WI38 (cell line): ENCODE results near the gene CFAP141.
"Not testable (repeated sequence)": the region's sequence is repeated elsewhere in the genome, so short reads cannot be mapped to it uniquely, and the experiment has no call there.

Experiments used
- H3K4me3 ChIP-seq: 2 replicates; pipeline ENCODE4 v1.5.1; 2011; ENCODE audit warnings: low read depth, mild to moderate bottlenecking, control low read depth, low read length
- TF ChIP-seq, protein P1 (sequence below): IDR thresholded peaks from 2 replicates; pipeline ENCODE4 v1.5.1; 2012; ENCODE audit warnings: low read depth, mild to moderate bottlenecking, control low read depth, low read length

Gene CFAP141

DNA sequence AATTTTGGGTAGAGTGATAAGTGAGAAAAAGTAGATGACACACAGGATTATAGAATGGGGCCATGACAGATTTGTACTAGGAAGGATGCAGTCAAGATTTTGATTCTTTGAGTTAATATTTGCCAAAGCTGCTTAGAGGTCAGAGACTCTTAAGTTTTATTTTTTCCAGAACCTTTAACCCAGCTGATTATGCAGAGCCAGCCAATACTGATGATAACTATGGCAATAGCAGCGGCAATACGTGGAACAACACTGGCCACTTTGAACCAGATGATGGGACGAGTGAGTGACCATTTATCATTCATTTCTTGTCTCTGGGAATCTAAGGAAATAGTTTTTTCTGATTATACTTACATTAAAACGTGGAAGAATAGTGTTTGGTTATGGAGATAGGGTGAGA is 30.7 kb upstream of the CFAP141 start:
- H3K4me3 ChIP-seq = no peak overlapping the region
- TF ChIP-seq, protein P1, sequence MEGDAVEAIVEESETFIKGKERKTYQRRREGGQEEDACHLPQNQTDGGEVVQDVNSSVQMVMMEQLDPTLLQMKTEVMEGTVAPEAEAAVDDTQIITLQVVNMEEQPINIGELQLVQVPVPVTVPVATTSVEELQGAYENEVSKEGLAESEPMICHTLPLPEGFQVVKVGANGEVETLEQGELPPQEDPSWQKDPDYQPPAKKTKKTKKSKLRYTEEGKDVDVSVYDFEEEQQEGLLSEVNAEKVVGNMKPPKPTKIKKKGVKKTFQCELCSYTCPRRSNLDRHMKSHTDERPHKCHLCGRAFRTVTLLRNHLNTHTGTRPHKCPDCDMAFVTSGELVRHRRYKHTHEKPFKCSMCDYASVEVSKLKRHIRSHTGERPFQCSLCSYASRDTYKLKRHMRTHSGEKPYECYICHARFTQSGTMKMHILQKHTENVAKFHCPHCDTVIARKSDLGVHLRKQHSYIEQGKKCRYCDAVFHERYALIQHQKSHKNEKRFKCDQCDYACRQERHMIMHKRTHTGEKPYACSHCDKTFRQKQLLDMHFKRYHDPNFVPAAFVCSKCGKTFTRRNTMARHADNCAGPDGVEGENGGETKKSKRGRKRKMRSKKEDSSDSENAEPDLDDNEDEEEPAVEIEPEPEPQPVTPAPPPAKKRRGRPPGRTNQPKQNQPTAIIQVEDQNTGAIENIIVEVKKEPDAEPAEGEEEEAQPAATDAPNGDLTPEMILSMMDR = no peak

DNA sequence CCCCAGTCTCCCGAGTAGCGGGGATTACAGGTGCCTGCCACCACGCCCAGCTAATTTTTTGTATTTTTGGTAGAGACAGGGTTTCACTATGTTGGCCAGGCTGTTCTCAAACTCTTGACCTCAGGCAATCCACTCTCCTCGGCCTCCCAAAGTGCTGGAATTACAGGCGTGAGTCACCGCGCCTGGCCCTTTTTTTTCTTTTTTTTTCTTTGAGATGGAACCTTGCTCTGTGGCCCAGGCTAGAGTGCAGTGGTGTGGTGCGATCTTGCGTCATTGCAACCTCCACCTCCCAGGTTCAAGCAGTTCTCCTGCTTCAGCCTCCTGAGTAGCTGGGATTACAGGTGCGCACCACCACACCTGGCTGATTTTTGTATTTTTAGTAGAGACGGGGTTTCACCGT is 27.0 kb upstream of the CFAP141 start:
- H3K4me3 ChIP-seq = not testable (repeated sequence)

- H3K4me3 ChIP-seq = not testable (repeated sequence)
Observed at GRCh38 chr1:154231112-154231511, 25.0 kb upstream of the CFAP141 start.

DNA sequence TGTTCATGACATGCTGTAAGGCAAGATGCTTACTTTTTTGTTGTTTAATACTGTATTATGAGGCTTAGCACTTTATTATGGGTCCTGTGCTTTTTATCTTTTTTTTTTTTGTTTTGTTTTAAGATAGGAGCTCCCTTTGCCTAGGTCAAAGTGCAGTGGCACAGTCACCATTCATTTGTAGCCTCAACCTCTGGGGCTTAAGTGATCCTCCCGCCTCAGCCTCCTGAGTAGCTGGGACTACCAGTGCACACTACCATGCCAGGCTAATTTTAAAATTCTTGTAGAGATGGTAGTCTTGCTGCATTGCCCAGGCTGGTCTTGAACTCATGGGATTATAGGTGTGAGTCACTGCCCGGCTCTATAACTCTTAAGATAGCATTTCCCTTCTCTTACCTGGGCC is 19.2 kb upstream of the CFAP141 start:
- no peak overlapping the region for H3K4me3 ChIP-seq
- TF ChIP-seq, protein P1 = no peak

- no peak overlapping the region for H3K4me3 ChIP-seq
Observed at GRCh38 chr1:154223621-154224020, 17.5 kb upstream of the CFAP141 start.

DNA sequence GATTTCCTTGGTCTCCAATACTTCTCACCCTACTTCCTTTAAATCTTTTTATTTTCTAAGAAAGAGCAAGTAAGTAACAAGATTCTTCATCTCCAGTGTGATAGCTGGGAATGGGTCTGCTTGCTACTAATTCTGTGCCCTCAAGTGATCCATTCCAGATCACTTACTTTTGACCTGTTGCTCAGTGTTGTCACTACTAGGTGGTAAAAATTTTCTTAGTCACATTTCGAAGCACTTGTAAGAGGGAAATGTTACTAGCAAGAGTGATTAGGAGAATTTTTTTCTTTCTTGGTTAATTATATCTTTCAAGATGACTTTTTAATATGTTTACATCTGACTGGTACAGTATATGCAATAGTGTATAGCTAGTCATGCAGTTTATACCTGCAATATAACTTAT is 16.8 kb upstream of the CFAP141 start:
- H3K4me3 ChIP-seq = no peak overlapping the region
- TF ChIP-seq, protein P1 = no peak

More at GRCh38 chr1:154223621-154224020, 17.5 kb upstream of the CFAP141 start:
- TF ChIP-seq, protein P1 = no peak

DNA sequence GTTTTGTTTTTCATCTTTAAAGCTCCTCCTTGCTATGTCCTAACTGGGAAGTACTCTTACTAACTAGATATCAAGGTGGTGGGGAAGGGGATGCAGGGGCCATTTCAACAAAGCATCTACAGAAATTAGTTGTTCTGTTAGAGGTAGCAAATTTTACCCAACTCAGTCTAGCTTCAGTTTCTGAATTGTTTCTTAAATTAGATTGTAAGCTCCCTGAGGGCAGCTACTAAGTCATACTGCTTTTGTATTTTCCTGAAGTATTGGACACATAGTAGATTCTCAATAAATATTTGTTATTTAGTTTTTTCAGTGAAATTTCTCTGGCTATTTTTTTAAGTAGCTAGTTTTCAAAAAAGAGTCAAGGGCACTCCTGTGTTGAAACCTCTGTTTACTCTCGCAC is 16.4 kb upstream of the CFAP141 start:
- peak overlapping the region; percentile 80 for H3K4me3 ChIP-seq
- TF ChIP-seq, protein P1 = no peak

- TF ChIP-seq, protein P1 = no peak
Observed at GRCh38 chr1:154221278-154222001, 15.3 kb upstream of the CFAP141 start.

More at GRCh38 chr1:154221278-154222001, 15.3 kb upstream of the CFAP141 start:
- peak overlapping the region; percentile 80 for H3K4me3 ChIP-seq
